Frontal cortex (tissue), 4 donors: ENCODE measurements around the gene GOSR2. TPM values are rescaled to one million over a fixed set of nuclear protein-coding genes. Genes with fewer than 3 reads are reported as not detected.
"Not testable (repeated sequence)": the region's sequence is repeated elsewhere in the genome, so short reads cannot be mapped to it uniquely, and the experiment has no call there.

ENCODE experiments used
- DNase-seq, 2 donors: peaks; one replicate each; pipeline ENCODE4 v3.0.0; 2012; ENCODE audit warnings: low spot score in 2 of 2
- FAIRE-seq: peaks from 2 replicates; lab custom pipeline; 2012; peaks lifted over from hg19 to GRCh38; lab: Jason Lieb, UNC
- total RNA-seq: library from RNA; depleted of rRNA; stranded (reverse); fragments of >200 nt; gene quantifications from one replicate; pipeline ENCODE4 v1.2.3, GENCODE V29; 2014
- donor health status: control.
- donor health status: control.
- donor health status: control.

Gene GOSR2
- total RNA-seq, 1 donor from 2014 or later: 53.0 TPM

DNA sequence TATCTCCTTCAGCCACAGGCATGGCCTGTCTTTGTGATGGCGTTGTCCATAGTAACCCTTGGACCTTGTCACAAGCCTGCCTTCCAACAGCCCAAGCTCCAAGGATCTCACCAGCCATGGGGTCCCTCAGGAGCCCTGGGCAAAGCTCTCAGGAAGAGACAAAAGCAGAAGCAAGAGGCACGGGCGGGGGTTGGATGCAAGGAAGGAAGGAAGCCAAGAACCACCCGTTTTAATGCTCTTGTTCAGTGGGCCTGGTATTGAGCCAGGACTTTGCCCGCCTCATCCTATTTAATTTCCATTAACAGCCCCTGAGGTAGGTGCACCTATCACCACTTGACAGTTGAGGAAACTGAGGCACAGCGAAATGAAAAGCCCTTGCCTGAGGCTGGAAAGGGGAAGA, 32.3 kb upstream of the GOSR2 start:
- DNase-seq: no peak
- FAIRE-seq: no peak

DNA sequence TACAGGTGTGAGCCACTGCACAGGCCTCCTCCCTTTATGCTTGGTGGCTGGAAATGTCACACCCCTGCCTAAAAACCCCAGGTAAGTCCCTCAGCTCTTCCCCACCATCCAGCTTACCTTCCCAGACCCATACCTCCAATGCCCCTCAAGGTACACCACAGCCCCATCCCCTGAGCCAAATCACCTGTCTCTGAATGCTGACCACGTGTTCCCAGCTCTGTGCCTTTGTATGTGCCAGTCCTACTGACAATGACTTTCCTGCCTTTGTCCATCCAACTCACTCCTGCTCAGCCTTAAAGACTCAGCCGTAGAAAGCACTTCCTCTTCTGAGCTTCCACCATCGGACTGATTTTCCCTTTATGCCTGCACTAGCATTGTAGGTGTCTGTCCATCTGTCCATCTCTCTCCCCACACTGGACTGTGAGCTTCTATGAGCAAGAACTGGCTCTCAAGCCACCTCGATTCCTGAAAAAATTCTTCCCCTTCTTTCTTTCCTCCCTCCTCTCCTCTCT, 30.7 kb upstream of the GOSR2 start:
- no peak for DNase-seq
- FAIRE-seq: no peak

GRCh38 chr17:46894024-46894423, 28.9 kb upstream of the GOSR2 start:
- FAIRE-seq (no peak), DNase-seq (no peak)

DNA sequence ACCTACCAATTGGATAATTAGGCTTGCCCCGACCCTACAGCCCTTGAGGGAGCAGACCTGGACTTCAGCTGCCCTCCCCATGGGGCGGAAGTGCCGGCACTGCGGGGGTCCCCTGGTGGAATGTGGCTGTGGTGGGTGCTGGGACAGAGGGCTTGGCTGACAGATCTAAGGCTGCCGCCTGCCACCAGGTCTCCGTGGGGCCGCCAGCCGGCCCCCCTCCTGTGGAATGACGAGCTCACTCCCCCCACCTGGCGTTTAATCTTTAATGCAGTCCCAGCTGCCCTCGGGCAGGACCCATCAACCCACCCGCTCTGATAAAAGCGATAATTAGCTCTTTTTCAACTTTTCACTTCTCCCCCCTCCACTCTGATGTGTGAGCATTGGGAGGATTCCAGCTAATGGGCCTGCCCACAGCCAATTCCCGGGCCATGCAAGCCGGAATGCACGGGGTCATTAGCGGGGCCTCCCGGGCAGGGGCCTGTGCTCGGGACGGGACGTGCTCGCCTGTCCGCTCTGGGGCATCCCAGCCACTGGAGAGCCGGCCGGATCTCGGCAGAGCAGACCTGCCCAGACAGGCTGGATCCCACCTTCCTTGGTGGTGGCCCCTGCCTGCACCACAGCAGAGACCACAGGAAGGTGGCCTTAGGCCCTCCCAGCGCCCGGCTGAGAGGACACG, 28.3 kb upstream of the GOSR2 start:
- no peak for FAIRE-seq
- DNase-seq: no peak

GRCh38 chr17:46895171-46895570, 27.8 kb upstream of the GOSR2 start:
- no peak for FAIRE-seq
- DNase-seq: no peak

- FAIRE-seq: no peak
- DNase-seq: no peak
These were observed 26.0 kb upstream of the GOSR2 start for GRCh38 chr17:46896991-46897390.

DNA sequence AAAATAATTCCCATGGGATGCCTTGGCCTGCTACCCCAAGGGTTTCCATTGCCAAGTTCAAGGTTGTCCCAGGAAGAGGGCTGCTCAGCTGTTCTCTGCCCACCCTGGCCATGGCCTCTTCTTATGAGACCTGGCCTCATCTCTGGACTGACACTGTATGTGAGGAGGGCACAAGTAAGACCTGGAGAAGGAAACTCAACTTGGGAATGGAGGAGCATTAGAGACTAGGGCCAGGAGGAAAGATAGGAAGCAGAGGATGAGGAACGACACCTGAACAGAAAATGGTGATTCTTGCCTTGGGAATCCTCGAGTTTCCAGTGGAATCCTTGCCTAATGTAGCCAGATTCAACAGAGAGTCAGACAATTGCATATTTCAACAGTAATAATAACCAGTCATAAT, 24.6 kb upstream of the GOSR2 start:
- no peak for FAIRE-seq

GRCh38 chr17:46898860-46899259, 24.1 kb upstream of the GOSR2 start:
- FAIRE-seq (no peak), DNase-seq (no peak)

More for the DNA sequence above, 24.6 kb upstream of the GOSR2 start:
- no peak for DNase-seq

DNA sequence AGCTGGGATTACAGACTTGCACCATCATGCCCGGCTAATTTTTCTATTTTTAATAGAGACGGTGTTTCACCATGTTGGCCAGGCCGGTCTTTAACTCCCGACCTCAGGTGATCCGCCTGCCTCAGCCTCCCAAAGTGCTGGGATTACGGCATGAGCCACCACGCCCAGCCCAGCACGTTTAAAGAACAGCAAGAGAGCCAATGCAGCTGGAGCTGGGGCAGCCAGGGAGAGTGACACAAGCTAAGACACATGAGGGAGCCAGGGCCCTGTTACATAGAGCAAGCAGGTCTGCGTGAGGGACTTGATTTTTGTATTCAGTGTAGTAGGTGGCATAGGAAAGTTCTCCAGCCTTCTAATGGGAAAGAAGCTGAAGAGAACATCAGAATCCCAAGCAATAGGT, 21.7 kb upstream of the GOSR2 start:
- DNase-seq (no peak), FAIRE-seq (no peak)

DNA sequence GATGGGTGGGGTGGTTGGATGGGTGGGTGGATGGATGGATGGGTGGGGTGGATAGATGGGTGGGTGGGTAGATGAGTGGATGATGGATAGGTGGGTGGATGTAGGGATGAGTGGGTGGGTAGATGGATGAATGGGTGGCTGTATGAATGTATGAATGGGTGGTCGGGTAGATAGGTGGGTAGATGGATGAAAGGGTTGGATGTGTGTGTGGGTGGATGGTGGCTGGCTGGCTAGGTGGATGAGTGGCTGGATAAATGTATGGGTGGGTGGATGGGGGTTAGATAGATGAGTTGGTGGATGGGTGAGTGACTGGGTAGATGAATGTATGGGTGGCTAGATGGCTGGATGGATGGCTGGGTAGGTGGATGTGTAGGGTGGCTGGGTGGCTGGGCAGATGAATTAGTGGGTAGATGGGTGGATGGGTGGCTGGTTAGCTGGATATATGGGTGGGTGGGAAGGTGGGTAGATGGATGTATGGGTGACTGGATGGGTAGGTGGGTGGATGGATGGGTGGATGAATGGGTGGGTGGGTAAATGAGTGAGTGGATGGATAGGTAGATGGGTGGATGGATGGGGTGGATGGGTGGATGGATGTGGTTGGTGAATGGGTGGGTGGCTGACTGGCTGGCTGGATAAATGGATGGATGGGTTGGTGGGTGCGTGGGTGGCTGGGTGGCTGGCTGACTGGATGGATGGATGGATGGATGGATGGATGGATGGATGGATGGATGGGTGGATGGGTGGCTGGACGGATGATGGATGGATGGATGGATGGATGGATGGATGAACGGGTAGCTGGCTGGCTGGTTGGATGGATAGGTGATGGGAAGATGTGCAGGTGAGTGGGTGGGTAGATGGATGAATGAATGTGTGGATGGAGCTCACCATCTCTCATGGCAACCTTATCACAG, 18.9 kb upstream of the GOSR2 start:
- FAIRE-seq: no peak
- no peak for DNase-seq

DNA sequence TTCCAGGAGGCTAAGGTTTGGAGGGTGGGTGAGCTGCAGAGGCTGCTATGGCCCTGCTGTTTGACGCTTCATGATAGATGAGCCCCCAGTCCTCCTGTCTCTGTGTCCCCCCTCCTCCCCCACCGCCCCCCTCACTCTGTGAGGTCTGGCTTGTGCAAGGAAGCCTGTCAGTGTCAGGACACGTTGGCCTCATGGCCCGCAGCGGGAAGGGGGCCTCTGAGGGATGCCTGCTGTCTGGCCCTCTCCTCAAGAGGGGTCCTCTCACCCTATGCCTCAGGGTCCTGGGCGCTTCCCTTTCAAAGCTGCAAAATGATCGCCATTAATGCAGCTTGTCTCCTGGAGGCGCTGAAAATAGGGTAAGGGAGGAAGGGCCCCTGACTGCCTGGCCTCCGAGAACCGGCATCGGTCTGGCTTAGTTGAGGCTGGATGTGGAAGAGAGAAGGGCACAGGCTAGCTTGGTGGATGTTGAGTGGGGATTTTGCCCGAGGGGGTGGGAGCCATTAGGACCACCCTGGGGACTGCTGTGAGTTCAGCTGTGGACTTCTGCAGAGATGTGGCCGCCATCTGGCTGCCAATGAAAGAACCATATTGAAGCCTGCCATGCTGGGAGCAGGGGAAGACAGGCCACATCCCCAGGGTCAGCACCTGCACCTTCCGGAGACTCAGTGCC, 14.8 kb upstream of the GOSR2 start:
- FAIRE-seq: no peak
- DNase-seq: no peak

- no peak for FAIRE-seq
These were observed 12.6 kb upstream of the GOSR2 start for GRCh38 chr17:46910179-46910927.

DNA sequence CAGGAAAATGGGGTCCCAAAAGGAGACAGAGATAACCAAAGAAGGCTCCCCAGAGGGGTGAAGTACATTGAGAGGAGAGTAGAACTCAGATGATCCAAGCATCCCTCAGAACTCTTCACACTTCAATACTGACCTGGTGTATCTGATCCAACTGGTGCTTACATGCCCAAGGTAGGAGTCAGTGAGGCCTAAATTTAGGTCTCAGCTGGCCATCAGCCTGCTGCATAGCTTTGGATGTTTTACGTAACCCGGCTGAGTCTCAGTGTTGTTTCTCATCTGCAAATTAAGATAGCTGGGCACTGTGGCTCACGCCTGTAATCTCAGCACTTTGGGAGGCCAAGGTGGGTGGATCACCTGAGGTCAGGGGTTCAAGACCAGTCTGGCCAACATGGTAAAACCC, 11.6 kb upstream of the GOSR2 start:
- DNase-seq (no peak), FAIRE-seq (no peak)

More at GRCh38 chr17:46910179-46910927, 12.6 kb upstream of the GOSR2 start:
- DNase-seq: no peak

- DNase-seq (no peak), FAIRE-seq (no peak)
These were observed 7.4 kb upstream of the GOSR2 start for GRCh38 chr17:46915596-46915995.

DNA sequence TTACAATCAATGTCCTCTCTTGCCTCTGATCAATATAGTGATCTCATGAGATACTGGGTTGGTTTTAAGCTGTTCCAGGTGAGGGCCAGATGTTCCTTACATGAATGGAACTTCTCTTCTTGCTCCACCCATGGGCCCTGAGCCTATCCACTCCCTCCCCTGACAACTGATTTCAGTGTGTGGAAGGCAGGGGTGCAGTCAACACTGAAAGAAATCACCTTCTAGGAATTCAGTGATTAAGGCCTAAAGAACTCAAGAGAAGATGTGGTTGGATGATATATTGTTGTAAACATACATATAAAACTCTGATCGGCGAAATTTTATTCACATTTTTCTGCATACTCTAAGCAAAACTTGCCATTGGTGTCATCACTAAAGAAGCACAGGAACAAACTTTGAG, 6.7 kb upstream of the GOSR2 start:
- DNase-seq (no peak), FAIRE-seq (no peak)

DNA sequence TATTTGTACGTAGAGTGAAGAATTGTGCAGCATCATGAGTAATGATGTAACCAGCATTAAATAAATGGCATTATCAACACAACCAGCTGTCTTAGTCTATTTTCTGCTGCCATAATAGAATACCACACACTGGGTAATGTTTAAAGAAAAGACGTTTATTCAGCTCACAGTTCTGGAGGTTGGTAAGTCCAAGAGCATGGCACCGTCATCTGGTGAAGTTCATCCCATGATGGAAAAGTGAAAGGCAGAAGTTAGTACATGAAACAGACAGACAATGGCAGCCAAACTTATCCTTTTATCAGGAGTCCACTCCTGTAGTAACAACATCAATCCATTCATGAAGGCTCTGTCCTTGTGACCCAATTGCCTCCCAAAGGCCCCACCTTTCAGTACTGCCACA, 6.3 kb upstream of the GOSR2 start:
- FAIRE-seq (no peak), DNase-seq (no peak)

GRCh38 chr17:46917041-46917440, 5.9 kb upstream of the GOSR2 start:
- no peak for DNase-seq
- no peak for FAIRE-seq

- FAIRE-seq (no peak), DNase-seq (no peak)
These were observed 5.4 kb upstream of the GOSR2 start for GRCh38 chr17:46917516-46917915.

- FAIRE-seq: not testable (repeated sequence)
These were observed 998 bp upstream of the GOSR2 start for GRCh38 chr17:46921962-46922361.

DNA sequence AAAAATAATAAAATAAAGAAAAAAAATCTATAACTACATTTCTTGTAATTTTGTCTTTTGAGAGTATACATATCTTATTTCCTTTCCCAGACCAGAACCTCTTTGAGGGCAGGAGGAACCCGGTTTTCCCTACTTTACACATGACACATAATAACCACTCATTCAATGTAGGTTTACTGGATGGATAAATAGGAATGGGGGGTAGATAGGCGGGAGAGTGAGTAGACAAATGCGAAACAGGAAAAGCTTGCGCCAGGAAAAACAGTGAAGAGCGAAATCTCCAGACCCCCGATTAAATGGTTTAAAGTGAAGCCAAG, 515 bp upstream of the GOSR2 start:
- DNase-seq (no peak), FAIRE-seq (no peak)

More at GRCh38 chr17:46921962-46922361, 998 bp upstream of the GOSR2 start:
- not testable (repeated sequence) for DNase-seq
